ENCODE data around the gene SHISA9. TPM values are rescaled to one million over a fixed set of nuclear protein-coding genes. Genes with fewer than 3 reads are reported as not detected.

The SHISA9 gene
- total RNA-seq, 4 donors from 2014 or later: 3.6 to 10.8 (median 4.6) TPM

DNA sequence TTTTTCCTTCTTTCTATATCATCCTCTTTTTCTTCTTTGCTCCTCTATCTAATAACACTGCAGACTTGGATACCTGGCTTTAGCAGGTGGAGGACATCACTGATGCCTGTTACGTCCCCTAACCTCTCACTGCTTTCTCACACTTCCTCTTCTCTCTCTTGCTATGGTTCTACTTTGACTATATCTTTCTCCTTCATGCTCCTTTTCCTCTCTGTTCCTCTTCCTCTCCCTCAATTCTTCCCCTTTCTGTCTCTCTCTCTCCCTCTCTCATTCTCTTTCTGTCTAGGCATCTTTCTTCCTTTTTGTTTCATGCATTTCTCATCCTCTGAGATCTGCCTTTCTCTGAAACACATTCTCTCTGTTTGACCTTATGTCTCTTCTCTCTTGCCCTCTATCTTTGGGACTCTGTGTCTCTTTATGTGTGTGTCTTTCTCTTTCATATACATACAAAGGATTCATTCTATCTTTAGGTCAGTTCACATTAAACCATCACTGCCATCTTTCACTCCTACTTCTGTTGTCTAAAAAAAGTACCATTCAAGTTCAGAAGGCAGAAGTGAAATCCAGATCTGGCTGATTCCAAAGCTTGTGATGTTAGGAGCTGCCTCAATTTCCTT is 353.7 kb downstream of the SHISA9 start:
- TF ChIP-seq CTCF (IDR thresholded peaks at IDR 0.05): no peak
- no peak for TF ChIP-seq POLR2A (IDR thresholded peaks at IDR 0.05; ENCODE audit: low read depth)
- TF ChIP-seq EP300 (IDR thresholded peaks at IDR 0.05): no peak
- TF ChIP-seq POLR2AphosphoS5 (IDR thresholded peaks at IDR 0.05): no peak
- DNase-seq (ENCODE audit: extremely low spot score): no peak
- Histone ChIP-seq H3K27me3 (peaks cover 0 to 9% (median 0%) of the 10 kb centered on the region in 4 donors), H3K27ac (replicated peaks in 1 of 4) (no peak overlapping the region), H3K4me3 (no peak overlapping the region), H3K9me3 (no peaks in the 10 kb centered on the region), H3K36me3 (no peaks in the 10 kb centered on the region), H3K4me1 (no peaks in the 10 kb centered on the region)
- intact Hi-C loops (cut with DNase I): no loop called here
- 63% methylated on average over 1 of the region's 1 CpG for WGBS

- no peak overlapping the region for H3K4me3 ChIP-seq
- peaks cover 0 to 3% (median 0%) of the 10 kb centered on the region in 4 donors for H3K27me3 ChIP-seq
- H3K4me1 ChIP-seq: no peaks in the 10 kb centered on the region
- 82% methylated on average over 3 of the region's 3 CpGs for WGBS
- no peak overlapping the region for H3K27ac ChIP-seq (replicated peaks in 1 of 4)
- no peaks in the 10 kb centered on the region for H3K9me3 ChIP-seq
- H3K36me3 ChIP-seq: no peaks in the 10 kb centered on the region
- intact Hi-C loops (cut with DNase I): no loop called here
- TF ChIP-seq EP300 (IDR thresholded peaks at IDR 0.05) (no peak), POLR2AphosphoS5 (IDR thresholded peaks at IDR 0.05) (no peak), CTCF (IDR thresholded peaks at IDR 0.05) (no peak), POLR2A (IDR thresholded peaks at IDR 0.05; ENCODE audit: low read depth) (no peak)
- no peak for DNase-seq (ENCODE audit: extremely low spot score)
Measured at GRCh38 chr16:13262270-13263090, 361.1 kb downstream of the SHISA9 start.

GRCh38 chr16:13264749-13265552 is 363.6 kb downstream of the SHISA9 start:
- Histone ChIP-seq H3K36me3 (no peaks in the 10 kb centered on the region), H3K4me1 (no peaks in the 10 kb centered on the region), H3K27ac (replicated peaks in 1 of 4) (no peak overlapping the region), H3K27me3 (peaks cover 0 to 8% (median 0%) of the 10 kb centered on the region in 4 donors), H3K4me3 (no peak overlapping the region), H3K9me3 (no peaks in the 10 kb centered on the region)
- no peak for TF ChIP-seq CTCF (IDR thresholded peaks at IDR 0.05)
- no peak for TF ChIP-seq POLR2A (IDR thresholded peaks at IDR 0.05; ENCODE audit: low read depth)
- no peak for TF ChIP-seq EP300 (IDR thresholded peaks at IDR 0.05)
- no peak for TF ChIP-seq POLR2AphosphoS5 (IDR thresholded peaks at IDR 0.05)
- 80% methylated on average over 4 of the region's 4 CpGs for WGBS
- intact Hi-C loops (cut with DNase I): no loop called here
- DNase-seq (ENCODE audit: extremely low spot score): no peak

- intact Hi-C loops (cut with DNase I): no loop called here
- WGBS: 91% methylated on average over 1 of the region's 1 CpG
- Histone ChIP-seq H3K4me1 (no peaks in the 10 kb centered on the region), H3K4me3 (no peak overlapping the region), H3K27me3 (peaks cover 0 to 5% (median 0%) of the 10 kb centered on the region in 4 donors), H3K27ac (replicated peaks in 1 of 4) (no peak overlapping the region), H3K36me3 (no peaks in the 10 kb centered on the region), H3K9me3 (no peaks in the 10 kb centered on the region)
- TF ChIP-seq CTCF (IDR thresholded peaks at IDR 0.05): no peak
- TF ChIP-seq EP300 (IDR thresholded peaks at IDR 0.05): no peak
- TF ChIP-seq POLR2A (IDR thresholded peaks at IDR 0.05; ENCODE audit: low read depth): no peak
- no peak for TF ChIP-seq POLR2AphosphoS5 (IDR thresholded peaks at IDR 0.05)
- no peak for DNase-seq (ENCODE audit: extremely low spot score)
Measured at GRCh38 chr16:13269359-13269758, 368.0 kb downstream of the SHISA9 start.

Data from esophagus muscularis mucosa (tissue), 4 donors.